Caco-2 (cell line): ENCODE measurements around the gene CPLX1. TPM values are rescaled to one million over a fixed set of nuclear protein-coding genes. Genes with fewer than 3 reads are reported as not detected.

Source experiments
- BruUV-seq: library from RNA; stranded (reverse); fragments of 400-500 nt; replicated peaks from 2 replicates; lab custom pipeline; 2021; lab: Mats Ljungman, UMichigan
- CTCF ChIA-PET: fragments of 300-600 bp; sonication (Branson Sonifier 250); formaldehyde crosslinking; loops from one replicate; lab custom pipeline; 2022; ENCODE audit warnings: antibody characterized with exemption; lab: Charles Lee
- POLR2A ChIA-PET: fragments of 300-600 bp; sonication (Branson Sonifier 250); formaldehyde crosslinking; loops from one replicate; lab custom pipeline; 2022; ENCODE audit warnings: antibody characterized with exemption; lab: Charles Lee
- DNase-seq, 2 experiments: peaks; one replicate each; pipeline versions ENCODE4 v3.0.0 to v3.0.0-alpha.2; 2020 to 2022
- H3K27me3 ChIP-seq: replicated peaks from 2 replicates; pipeline ENCODE4 v1.6.0; 2011; ENCODE audit warnings: low read length; ENCODE audit not compliant: control insufficient read depth, insufficient read depth
- H3K36me3 ChIP-seq: 2 replicates; pipeline ENCODE4 v1.5.1; 2011; ENCODE audit warnings: low read length; ENCODE audit not compliant: control insufficient read depth, insufficient read depth
- H3K4me1 ChIP-seq: fragments of 250-450 bp; sonication (Bioruptor Pico); 2 replicates; pipeline ENCODE4 v1.5.1; 2020; ENCODE audit warnings: mild to moderate bottlenecking
- H3K4me3 ChIP-seq: 2 replicates; pipeline ENCODE4 v1.5.1; 2011; ENCODE audit warnings: low read depth, mild to moderate bottlenecking, control low read depth, low read length
- H3K9me3 ChIP-seq: fragments of 250-450 bp; sonication (Bioruptor Pico); 2 replicates; pipeline ENCODE4 v1.5.1; 2020; ENCODE audit warnings: mild to moderate bottlenecking, moderate library complexity
- H3K27ac Mint-ChIP-seq: one replicate; pipeline ENCODE4 v1.8.0; 2022; ENCODE audit warnings: mixed read lengths; ENCODE audit not compliant: unreplicated experiment
- H3K27me3 Mint-ChIP-seq: one replicate; pipeline ENCODE4 v1.8.0; 2022; ENCODE audit warnings: mixed read lengths; ENCODE audit not compliant: insufficient read depth, unreplicated experiment
- H3K36me3 Mint-ChIP-seq: one replicate; pipeline ENCODE4 v1.8.0; 2022; ENCODE audit warnings: mild to moderate bottlenecking, mixed read lengths; ENCODE audit not compliant: insufficient read depth, unreplicated experiment
- H3K4me1 Mint-ChIP-seq: one replicate; pipeline ENCODE4 v1.8.0; 2022; ENCODE audit warnings: low read depth, mixed read lengths; ENCODE audit not compliant: unreplicated experiment
- H3K4me3 Mint-ChIP-seq: one replicate; pipeline ENCODE4 v1.8.0; 2022; ENCODE audit warnings: mild to moderate bottlenecking, moderate library complexity, mixed read lengths; ENCODE audit not compliant: unreplicated experiment
- H3K9me3 Mint-ChIP-seq: one replicate; pipeline ENCODE4 v1.8.0; 2022; ENCODE audit warnings: mixed read lengths; ENCODE audit not compliant: unreplicated experiment
- CTCF ChIP-seq, 2 experiments: fragments of 200-600 bp in 1 of 2; IDR thresholded peaks; 1 replicate in 1 of 2; 2 replicates in 1 of 2; pipeline versions ENCODE4 v1.5.1 to v1.8.0; 2011 to 2022; ENCODE audit warnings: antibody characterized with exemption in 1 of 2, control low read depth in 1 of 2, inconsistent platforms in 1 of 2, low read depth in 1 of 2, low read length in 1 of 2, mild to moderate bottlenecking in 1 of 2, moderate library complexity in 1 of 2; ENCODE audit not compliant: insufficient read depth in 1 of 2, severe bottlenecking in 1 of 2, unreplicated experiment in 1 of 2
- intact Hi-C: fragments of 100-400 bp; cut with micrococcal nuclease; formaldehyde crosslinking; loops from one replicate; pipeline ENCODE4 v1.10.0; 2022; ENCODE audit not compliant: unreplicated experiment
- total RNA-seq: library from RNA; stranded (reverse); gene quantifications from 2 replicates; pipeline ENCODE4 v1.2.3, GENCODE V29; 2022

CPLX1 gene
- total RNA-seq, 1 experiment from 2014 or later = 20.9 TPM

- no peak overlapping the region for H3K4me3 Mint-ChIP-seq
- H3K4me1 ChIP-seq = no peaks in the 10 kb centered on the region
- no peaks in the 10 kb centered on the region for H3K27me3 ChIP-seq
- H3K4me1 Mint-ChIP-seq = no peaks in the 10 kb centered on the region
- H3K9me3 ChIP-seq = no peaks in the 10 kb centered on the region
- H3K4me3 ChIP-seq = no peak overlapping the region
- no peak overlapping the region for H3K27ac Mint-ChIP-seq
- H3K36me3 ChIP-seq = peaks cover 1% of the 10 kb centered on the region
- H3K9me3 Mint-ChIP-seq = no peaks in the 10 kb centered on the region
- no peaks in the 10 kb centered on the region for H3K27me3 Mint-ChIP-seq
- no TSS peak for BruUV-seq
- CTCF ChIA-PET = no interaction called here
- no peak for DNase-seq
- peaks cover 54% of the 10 kb centered on the region for H3K36me3 Mint-ChIP-seq
- POLR2A ChIA-PET = no interaction called here
- TF ChIP-seq CTCF (IDR thresholded peaks at IDR 0.05; ENCODE audit: insufficient read depth in 1 of 2, low read depth in 1 of 2, low read length in 1 of 2, severe bottlenecking in 1 of 2, unreplicated experiment in 1 of 2) = no peak
- intact Hi-C loops = no loop called here
Measured at GRCh38 chr4:869776-870175, 43.8 kb upstream of the CPLX1 start.

GRCh38 chr4:868421-868820, 42.5 kb upstream of the CPLX1 start:
- peaks cover 54% of the 10 kb centered on the region for H3K36me3 Mint-ChIP-seq
- BruUV-seq = no TSS peak
- TF ChIP-seq CTCF (IDR thresholded peaks at IDR 0.05; ENCODE audit: insufficient read depth in 1 of 2, low read depth in 1 of 2, low read length in 1 of 2, severe bottlenecking in 1 of 2, unreplicated experiment in 1 of 2) = no peak
- CTCF ChIA-PET = no interaction called here
- no peaks in the 10 kb centered on the region for H3K9me3 ChIP-seq
- H3K27me3 Mint-ChIP-seq = no peaks in the 10 kb centered on the region
- POLR2A ChIA-PET = no interaction called here
- DNase-seq = no peak
- H3K27ac Mint-ChIP-seq = no peak overlapping the region
- H3K36me3 ChIP-seq = peaks cover 3% of the 10 kb centered on the region
- H3K4me1 Mint-ChIP-seq = no peaks in the 10 kb centered on the region
- intact Hi-C loops = no loop called here
- no peaks in the 10 kb centered on the region for H3K9me3 Mint-ChIP-seq
- H3K4me1 ChIP-seq = no peaks in the 10 kb centered on the region
- no peaks in the 10 kb centered on the region for H3K27me3 ChIP-seq
- H3K4me3 Mint-ChIP-seq = no peak overlapping the region
- no peak overlapping the region for H3K4me3 ChIP-seq

GRCh38 chr4:867526-868250, 41.8 kb upstream of the CPLX1 start:
- CTCF ChIA-PET = no interaction called here
- H3K36me3 Mint-ChIP-seq = peaks cover 55% of the 10 kb centered on the region
- no TSS peak for BruUV-seq
- no peak overlapping the region for H3K27ac Mint-ChIP-seq
- POLR2A ChIA-PET = no interaction called here
- TF ChIP-seq CTCF (IDR thresholded peaks at IDR 0.05; ENCODE audit: insufficient read depth in 1 of 2, low read depth in 1 of 2, low read length in 1 of 2, severe bottlenecking in 1 of 2, unreplicated experiment in 1 of 2) = no peak
- H3K36me3 ChIP-seq = peaks cover 3% of the 10 kb centered on the region
- H3K27me3 Mint-ChIP-seq = no peaks in the 10 kb centered on the region
- H3K4me3 ChIP-seq = no peak overlapping the region
- H3K4me3 Mint-ChIP-seq = no peak overlapping the region
- H3K9me3 Mint-ChIP-seq = no peaks in the 10 kb centered on the region
- DNase-seq = no peak
- no peaks in the 10 kb centered on the region for H3K27me3 ChIP-seq
- H3K9me3 ChIP-seq = no peaks in the 10 kb centered on the region
- H3K4me1 Mint-ChIP-seq = no peaks in the 10 kb centered on the region
- intact Hi-C loops = no loop called here
- H3K4me1 ChIP-seq = no peaks in the 10 kb centered on the region
